Lower lobe of right lung (tissue), 2 donors: ENCODE data around the gene GABRA5. TPM values are rescaled to one million over a fixed set of nuclear protein-coding genes. Genes with fewer than 3 reads are reported as not detected.

Experiments used
- ATAC-seq, 2 donors: fragments of 200-7000 bp; cut with Tn5 transposase; one replicate each; pipeline ENCODE4 v1.9.1; 2020 to 2022; ENCODE audit warnings: mild to moderate bottlenecking in 2 of 2, moderate library complexity in 2 of 2
- DNase-seq: peaks from one replicate; pipeline ENCODE4 v3.0.0-alpha.2; 2020
- H3K27ac ChIP-seq: fragments of 200-600 bp; one replicate; pipeline ENCODE4 v1.8.0; 2022
- H3K27me3 ChIP-seq: fragments of 200-600 bp; one replicate; pipeline ENCODE4 v1.8.0; 2022; ENCODE audit warnings: low read depth
- H3K36me3 ChIP-seq: fragments of 200-600 bp; one replicate; pipeline ENCODE4 v1.8.0; 2022; ENCODE audit warnings: mild to moderate bottlenecking
- H3K4me1 ChIP-seq: fragments of 200-600 bp; one replicate; pipeline ENCODE4 v1.8.0; 2022
- H3K4me3 ChIP-seq: fragments of 200-600 bp; one replicate; pipeline ENCODE4 v1.8.0; 2022; ENCODE audit warnings: mild to moderate bottlenecking
- H3K9me3 ChIP-seq: fragments of 200-600 bp; one replicate; pipeline ENCODE4 v1.8.0; 2022
- intact Hi-C: fragments of 100-400 bp; cut with DNase I; formaldehyde crosslinking; loops from one replicate; pipeline ENCODE4 v1.11.0; 2022
- total RNA-seq: library from RNA; stranded (reverse); fragmentation: NEBNext Ultra II Directional; extraction: Animal tissue kit (Norgen Biotek cat#: 25700); gene quantifications from one replicate; pipeline ENCODE4 v1.2.1, GENCODE V29; 2021
- TF ChIP-seq, protein P1 (sequence below): fragments of 200-600 bp; IDR thresholded peaks from one replicate; pipeline ENCODE4 v1.8.0; 2022; ENCODE audit warnings: antibody characterized with exemption, mild to moderate bottlenecking
- donor health status: DM: no; HTN: yes; CAD: no; lungs with severe emphysema.

The GABRA5 gene
- total RNA-seq, 1 donor from 2014 or later = not detected

DNA sequence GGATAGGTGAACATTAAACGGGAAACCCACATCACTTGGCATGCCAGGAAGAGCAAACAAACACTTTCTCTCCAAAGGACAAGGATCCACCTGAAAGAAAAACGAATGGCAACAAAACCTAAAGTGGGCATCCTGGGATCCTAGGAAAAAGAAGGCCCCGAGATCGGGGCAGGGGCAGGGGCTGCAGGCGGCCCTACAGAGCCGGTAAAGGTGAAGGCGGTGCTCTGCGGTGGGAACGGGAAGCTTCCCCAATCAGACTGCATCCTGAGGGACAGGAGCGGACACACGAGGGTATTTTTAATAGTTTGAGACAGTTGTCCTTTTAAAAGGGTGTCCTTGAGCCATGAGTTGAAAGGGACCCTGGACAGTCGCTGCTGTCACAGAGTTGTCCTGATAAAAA is 24.9 kb upstream of the GABRA5 start:
- TF ChIP-seq, protein P1, sequence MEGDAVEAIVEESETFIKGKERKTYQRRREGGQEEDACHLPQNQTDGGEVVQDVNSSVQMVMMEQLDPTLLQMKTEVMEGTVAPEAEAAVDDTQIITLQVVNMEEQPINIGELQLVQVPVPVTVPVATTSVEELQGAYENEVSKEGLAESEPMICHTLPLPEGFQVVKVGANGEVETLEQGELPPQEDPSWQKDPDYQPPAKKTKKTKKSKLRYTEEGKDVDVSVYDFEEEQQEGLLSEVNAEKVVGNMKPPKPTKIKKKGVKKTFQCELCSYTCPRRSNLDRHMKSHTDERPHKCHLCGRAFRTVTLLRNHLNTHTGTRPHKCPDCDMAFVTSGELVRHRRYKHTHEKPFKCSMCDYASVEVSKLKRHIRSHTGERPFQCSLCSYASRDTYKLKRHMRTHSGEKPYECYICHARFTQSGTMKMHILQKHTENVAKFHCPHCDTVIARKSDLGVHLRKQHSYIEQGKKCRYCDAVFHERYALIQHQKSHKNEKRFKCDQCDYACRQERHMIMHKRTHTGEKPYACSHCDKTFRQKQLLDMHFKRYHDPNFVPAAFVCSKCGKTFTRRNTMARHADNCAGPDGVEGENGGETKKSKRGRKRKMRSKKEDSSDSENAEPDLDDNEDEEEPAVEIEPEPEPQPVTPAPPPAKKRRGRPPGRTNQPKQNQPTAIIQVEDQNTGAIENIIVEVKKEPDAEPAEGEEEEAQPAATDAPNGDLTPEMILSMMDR = no peak
- Histone ChIP-seq H3K27me3 (no peaks in the 10 kb centered on the region), H3K9me3 (no peaks in the 10 kb centered on the region), H3K36me3 (no peaks in the 10 kb centered on the region), H3K4me3 (no peak overlapping the region), H3K4me1 (no peaks in the 10 kb centered on the region), H3K27ac (no peak overlapping the region)
- ATAC-seq = no peak
- intact Hi-C loops = loop anchor here (10.0 kb wide), 1 partner anchor 57 kb away; no protein-coding TSS in a partner anchor
- no peak for DNase-seq

DNA sequence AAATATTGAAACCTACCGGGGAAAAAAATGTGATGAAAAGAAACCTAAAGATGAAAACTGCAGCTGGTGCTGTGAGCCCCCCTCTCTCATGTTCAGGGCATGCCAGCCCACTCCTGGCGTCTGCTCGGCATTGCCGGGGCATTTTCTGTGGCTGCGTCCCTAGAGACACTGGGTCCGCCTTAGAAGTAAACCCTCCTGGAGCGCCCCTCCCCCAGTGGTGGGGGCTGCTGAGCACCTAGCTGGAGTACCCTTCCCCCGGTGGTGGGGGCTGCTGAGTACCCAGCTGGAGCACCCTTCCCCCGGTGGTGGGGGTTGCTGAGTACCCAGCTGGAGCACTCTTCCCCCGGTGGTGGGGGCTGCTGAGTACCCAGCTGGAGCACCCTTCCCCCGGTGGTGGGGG is 24.5 kb upstream of the GABRA5 start:
- H3K4me3 ChIP-seq = no peak overlapping the region
- H3K9me3 ChIP-seq = no peaks in the 10 kb centered on the region
- DNase-seq (no peak), ATAC-seq (no peak)
- no peaks in the 10 kb centered on the region for H3K4me1 ChIP-seq
- TF ChIP-seq, protein P1 = no peak
- no peak overlapping the region for H3K27ac ChIP-seq
- no peaks in the 10 kb centered on the region for H3K36me3 ChIP-seq
- intact Hi-C loops = loop anchor here (10.0 kb wide), 1 partner anchor 58 kb away; no protein-coding TSS in a partner anchor
- no peaks in the 10 kb centered on the region for H3K27me3 ChIP-seq

DNA sequence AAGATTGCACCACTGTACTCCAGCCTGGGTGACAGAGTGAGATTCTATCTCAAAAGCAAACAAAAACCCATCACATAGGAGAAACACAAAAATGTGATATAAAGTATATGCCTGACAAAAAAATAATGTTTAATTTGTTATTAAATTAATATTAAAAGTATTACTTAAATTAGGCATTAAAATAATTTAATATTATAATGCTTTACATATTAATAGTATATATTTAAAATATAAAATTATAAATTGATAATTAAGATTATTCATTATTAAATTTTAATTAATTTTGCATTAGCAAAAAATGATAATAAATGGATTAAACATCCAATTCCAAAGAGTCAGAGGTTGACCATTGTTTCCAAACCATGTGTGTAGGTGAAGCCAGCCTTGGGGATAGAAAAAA is 22.0 kb upstream of the GABRA5 start:
- TF ChIP-seq, protein P1 = no peak
- H3K36me3 ChIP-seq = no peaks in the 10 kb centered on the region
- DNase-seq (no peak), ATAC-seq (no peak)
- intact Hi-C loops = loop anchor here (10.0 kb wide), 1 partner anchor 60 kb away; no protein-coding TSS in a partner anchor
- H3K27me3 ChIP-seq = no peaks in the 10 kb centered on the region
- H3K27ac ChIP-seq = no peak overlapping the region
- H3K9me3 ChIP-seq = no peaks in the 10 kb centered on the region
- no peak overlapping the region for H3K4me3 ChIP-seq
- H3K4me1 ChIP-seq = no peaks in the 10 kb centered on the region

DNA sequence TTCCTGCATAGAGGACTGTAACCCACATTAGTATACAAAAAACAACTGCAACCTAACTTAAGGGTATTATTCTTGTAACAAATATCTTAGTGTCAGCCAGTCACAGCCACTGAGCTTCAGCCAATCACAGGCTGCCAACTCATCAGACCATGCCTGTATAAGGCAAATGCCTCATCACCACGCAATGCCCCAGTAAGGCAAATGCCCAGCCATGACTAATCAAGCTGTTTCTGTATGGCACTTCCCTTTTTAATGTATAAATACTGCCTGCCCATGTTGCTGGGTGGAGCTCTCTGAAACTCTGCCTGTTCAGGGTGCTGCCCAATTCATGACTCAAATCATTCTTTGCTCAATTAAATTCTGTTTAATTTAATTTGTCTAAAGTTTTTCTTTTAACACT is 18.4 kb upstream of the GABRA5 start:
- Histone ChIP-seq H3K27ac (no peak overlapping the region), H3K4me3 (no peak overlapping the region), H3K27me3 (no peaks in the 10 kb centered on the region), H3K9me3 (no peaks in the 10 kb centered on the region), H3K36me3 (no peaks in the 10 kb centered on the region), H3K4me1 (no peaks in the 10 kb centered on the region)
- intact Hi-C loops = loop anchor here (10.0 kb wide), 1 partner anchor 64 kb away; no protein-coding TSS in a partner anchor
- no peak for DNase-seq
- no peak for ATAC-seq
- TF ChIP-seq, protein P1 = no peak

DNA sequence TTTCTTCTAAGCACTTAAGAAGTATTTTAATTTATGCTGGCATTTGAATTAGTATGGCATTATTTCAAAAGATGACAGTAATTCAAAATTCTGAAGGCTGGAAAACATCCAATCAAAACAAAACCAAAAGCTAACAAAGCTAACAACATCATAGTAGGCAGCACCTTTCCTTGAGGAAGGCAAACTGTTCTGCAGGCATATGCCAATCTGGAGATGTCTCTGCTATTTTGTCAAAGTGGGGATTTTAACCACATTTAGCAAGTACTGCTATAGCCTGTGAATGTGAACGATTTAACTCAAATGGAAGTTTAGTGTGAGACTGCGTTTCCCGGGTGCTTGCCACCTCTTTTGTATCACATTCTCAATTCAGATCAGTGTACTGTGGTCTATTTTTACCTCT is 16.7 kb upstream of the GABRA5 start:
- Histone ChIP-seq H3K9me3 (no peaks in the 10 kb centered on the region), H3K36me3 (no peaks in the 10 kb centered on the region), H3K27me3 (no peaks in the 10 kb centered on the region), H3K27ac (no peak overlapping the region), H3K4me3 (no peak overlapping the region), H3K4me1 (no peaks in the 10 kb centered on the region)
- no peak for ATAC-seq
- TF ChIP-seq, protein P1 = no peak
- no peak for DNase-seq
- intact Hi-C loops = no loop called here

DNA sequence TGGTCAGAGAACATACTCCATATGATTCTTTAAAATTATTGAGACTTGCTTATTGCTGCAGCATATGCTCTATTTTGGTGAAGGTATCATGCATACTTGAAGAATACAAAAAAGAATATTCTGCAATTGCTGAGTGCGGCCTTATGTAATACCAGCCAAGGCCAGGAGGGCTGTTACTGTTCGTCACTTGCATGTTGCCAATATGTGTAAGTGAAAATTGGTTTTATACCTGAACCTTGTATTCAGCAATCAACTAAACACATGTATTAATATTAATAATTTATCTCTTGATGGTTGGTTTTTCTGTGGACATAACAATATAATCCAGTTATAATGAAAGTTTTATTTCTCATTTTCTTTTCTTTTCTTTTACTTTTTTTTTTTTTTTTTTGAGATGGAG is 13.9 kb upstream of the GABRA5 start:
- no peaks in the 10 kb centered on the region for H3K4me1 ChIP-seq
- no peak overlapping the region for H3K27ac ChIP-seq
- no peak for ATAC-seq
- no peak for DNase-seq
- no peaks in the 10 kb centered on the region for H3K9me3 ChIP-seq
- intact Hi-C loops = no loop called here
- no peak overlapping the region for H3K4me3 ChIP-seq
- H3K36me3 ChIP-seq = no peaks in the 10 kb centered on the region
- H3K27me3 ChIP-seq = no peaks in the 10 kb centered on the region
- TF ChIP-seq, protein P1 = no peak
